ENCODE data around the gene PARVG.

PARVG gene

DNA sequence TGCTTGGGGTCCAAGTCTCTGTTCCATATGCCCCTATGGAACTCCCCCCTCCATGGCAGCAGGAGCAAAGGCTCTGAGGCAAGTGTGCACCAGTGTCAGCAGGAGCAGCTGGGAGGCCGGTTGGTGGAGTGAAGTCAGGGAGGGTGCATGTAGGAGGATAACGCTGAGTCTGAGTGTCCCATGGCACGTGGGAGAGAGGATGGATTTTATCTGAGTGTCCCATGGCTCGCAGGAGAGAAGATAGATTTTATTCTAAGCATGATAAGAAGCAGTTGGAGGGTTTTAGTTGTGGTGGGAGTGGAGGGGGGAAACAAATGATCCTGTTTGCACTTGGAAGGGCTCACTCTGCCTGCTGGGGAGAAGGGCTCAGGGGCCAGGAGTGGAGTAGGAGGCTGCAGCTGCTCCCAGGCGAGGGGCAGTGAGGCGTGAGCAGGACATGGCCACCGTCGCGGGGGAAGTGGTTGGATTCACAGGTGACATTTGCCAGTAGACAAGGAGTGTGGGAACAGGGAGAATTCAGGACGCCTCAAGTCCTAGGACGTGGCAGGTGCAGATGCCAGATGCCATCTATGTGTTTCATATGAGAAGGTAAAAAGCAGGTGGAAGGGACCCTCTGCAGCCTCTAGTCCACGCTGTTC, 33.6 kb upstream of the PARVG start:
- TF ChIP-seq, protein P1, sequence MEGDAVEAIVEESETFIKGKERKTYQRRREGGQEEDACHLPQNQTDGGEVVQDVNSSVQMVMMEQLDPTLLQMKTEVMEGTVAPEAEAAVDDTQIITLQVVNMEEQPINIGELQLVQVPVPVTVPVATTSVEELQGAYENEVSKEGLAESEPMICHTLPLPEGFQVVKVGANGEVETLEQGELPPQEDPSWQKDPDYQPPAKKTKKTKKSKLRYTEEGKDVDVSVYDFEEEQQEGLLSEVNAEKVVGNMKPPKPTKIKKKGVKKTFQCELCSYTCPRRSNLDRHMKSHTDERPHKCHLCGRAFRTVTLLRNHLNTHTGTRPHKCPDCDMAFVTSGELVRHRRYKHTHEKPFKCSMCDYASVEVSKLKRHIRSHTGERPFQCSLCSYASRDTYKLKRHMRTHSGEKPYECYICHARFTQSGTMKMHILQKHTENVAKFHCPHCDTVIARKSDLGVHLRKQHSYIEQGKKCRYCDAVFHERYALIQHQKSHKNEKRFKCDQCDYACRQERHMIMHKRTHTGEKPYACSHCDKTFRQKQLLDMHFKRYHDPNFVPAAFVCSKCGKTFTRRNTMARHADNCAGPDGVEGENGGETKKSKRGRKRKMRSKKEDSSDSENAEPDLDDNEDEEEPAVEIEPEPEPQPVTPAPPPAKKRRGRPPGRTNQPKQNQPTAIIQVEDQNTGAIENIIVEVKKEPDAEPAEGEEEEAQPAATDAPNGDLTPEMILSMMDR (IDR thresholded peaks at IDR 0.05; ENCODE audit: low read depth, low read length), result no peak
- TF ChIP-seq POLR2A (IDR thresholded peaks at IDR 0.05; ENCODE audit: extremely low read depth, insufficient read length) (no peak), MYC (IDR thresholded peaks at IDR 0.05; ENCODE audit: low read depth, low read length) (no peak)
- TF ChIP-seq, protein P2, sequence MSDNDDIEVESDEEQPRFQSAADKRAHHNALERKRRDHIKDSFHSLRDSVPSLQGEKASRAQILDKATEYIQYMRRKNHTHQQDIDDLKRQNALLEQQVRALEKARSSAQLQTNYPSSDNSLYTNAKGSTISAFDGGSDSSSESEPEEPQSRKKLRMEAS (IDR thresholded peaks at IDR 0.05; ENCODE audit: low read depth, low read length), result no peak
- DNase-seq (ENCODE audit: low read depth), result no peak
- H3K4me3 ChIP-seq (ENCODE audit: low read depth, low read length), result no peak overlapping the region

DNA sequence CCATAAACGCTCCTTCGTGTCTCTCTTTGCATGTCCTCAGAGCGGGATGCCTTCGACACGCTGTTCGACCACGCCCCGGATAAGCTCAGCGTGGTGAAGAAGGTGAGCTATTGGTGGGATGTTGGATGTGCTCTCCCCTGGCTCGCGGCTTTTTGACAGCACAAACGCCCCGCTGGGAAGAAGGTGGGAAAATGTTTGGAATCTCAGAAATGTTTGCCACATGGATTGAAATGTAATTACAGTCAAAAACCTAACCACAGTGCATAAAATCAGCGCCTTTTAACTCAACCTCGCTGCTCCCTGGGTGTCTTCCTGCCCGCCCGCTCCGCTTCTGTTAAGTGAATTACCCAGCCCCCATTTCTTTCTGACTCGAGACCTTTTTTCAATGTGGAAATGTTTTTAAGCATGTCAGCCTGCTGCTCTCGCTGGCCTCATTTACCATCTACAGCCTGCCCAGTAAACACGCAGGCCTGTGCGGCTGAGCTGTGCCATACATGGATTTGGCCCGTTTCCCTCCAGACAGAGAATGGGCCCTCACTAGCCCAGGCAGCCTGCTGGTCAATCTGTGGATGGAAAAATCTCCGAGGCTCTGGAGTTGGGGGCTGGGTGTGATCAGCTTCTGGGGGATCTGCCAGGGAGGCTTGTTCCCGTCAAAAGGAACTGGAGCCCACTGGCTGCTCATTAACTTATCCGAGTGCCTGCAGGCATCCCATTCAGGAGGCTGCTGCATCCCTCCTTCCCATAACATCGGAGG, 32.7 kb upstream of the PARVG start:
- TF ChIP-seq, protein P2 (IDR thresholded peaks at IDR 0.05; ENCODE audit: low read depth, low read length), result no peak
- TF ChIP-seq POLR2A (IDR thresholded peaks at IDR 0.05; ENCODE audit: extremely low read depth, insufficient read length) (no peak), MYC (IDR thresholded peaks at IDR 0.05; ENCODE audit: low read depth, low read length) (no peak)
- TF ChIP-seq, protein P1 (IDR thresholded peaks at IDR 0.05; ENCODE audit: low read depth, low read length), result no peak
- DNase-seq (ENCODE audit: low read depth), result no peak
- no peak overlapping the region for H3K4me3 ChIP-seq (ENCODE audit: low read depth, low read length)

DNA sequence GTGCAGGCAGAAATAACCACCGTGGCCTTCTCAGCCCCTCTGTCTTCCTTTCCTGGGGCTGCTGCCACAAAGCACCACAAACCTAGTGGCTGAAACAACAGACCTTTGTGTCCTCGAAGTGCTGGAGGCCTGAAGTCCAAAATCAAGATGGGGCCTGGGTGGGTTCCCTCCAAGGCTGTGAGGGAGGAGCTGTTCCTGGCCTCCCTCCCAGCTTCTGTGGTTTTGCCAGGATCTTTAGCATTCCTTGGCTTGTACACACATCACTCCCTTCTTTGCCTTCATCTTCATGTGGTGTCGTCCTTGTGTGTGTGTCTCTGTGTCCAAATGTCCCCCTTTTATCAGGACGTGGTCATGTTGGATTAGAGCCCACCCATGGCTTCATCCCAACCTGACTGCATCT, 29.0 kb upstream of the PARVG start:
- TF ChIP-seq, protein P2 (IDR thresholded peaks at IDR 0.05; ENCODE audit: low read depth, low read length), result no peak
- no peak for TF ChIP-seq MYC (IDR thresholded peaks at IDR 0.05; ENCODE audit: low read depth, low read length)
- TF ChIP-seq, protein P1 (IDR thresholded peaks at IDR 0.05; ENCODE audit: low read depth, low read length), result no peak
- TF ChIP-seq POLR2A (IDR thresholded peaks at IDR 0.05; ENCODE audit: extremely low read depth, insufficient read length), result no peak
- no peak for DNase-seq (ENCODE audit: low read depth)
- no peak overlapping the region for H3K4me3 ChIP-seq (ENCODE audit: low read depth, low read length)

DNA sequence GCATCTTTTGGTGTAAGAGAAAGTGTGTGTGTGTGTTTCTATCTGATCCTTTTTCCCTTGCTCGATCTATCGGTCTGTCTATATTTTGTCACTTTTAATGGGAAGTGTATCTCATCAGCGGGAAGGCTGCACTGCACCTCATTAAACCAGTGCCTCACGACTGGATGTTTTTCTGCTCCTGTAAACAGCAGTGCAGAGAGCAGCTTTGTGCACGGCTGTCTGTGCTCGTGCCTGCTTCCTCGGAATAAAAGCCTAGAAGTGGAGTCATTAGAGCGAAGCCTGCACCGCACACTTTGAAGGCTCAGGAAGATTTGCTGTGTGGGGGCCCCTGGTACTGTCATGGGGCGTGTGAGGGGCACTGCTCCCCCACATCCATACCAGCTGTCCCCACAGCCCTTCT, 27.0 kb upstream of the PARVG start:
- TF ChIP-seq MYC (IDR thresholded peaks at IDR 0.05; ENCODE audit: low read depth, low read length) (no peak), POLR2A (IDR thresholded peaks at IDR 0.05; ENCODE audit: extremely low read depth, insufficient read length) (no peak)
- TF ChIP-seq, protein P2 (IDR thresholded peaks at IDR 0.05; ENCODE audit: low read depth, low read length), result no peak
- TF ChIP-seq, protein P1 (IDR thresholded peaks at IDR 0.05; ENCODE audit: low read depth, low read length), result no peak
- no peak overlapping the region for H3K4me3 ChIP-seq (ENCODE audit: low read depth, low read length)
- DNase-seq (ENCODE audit: low read depth), result no peak

DNA sequence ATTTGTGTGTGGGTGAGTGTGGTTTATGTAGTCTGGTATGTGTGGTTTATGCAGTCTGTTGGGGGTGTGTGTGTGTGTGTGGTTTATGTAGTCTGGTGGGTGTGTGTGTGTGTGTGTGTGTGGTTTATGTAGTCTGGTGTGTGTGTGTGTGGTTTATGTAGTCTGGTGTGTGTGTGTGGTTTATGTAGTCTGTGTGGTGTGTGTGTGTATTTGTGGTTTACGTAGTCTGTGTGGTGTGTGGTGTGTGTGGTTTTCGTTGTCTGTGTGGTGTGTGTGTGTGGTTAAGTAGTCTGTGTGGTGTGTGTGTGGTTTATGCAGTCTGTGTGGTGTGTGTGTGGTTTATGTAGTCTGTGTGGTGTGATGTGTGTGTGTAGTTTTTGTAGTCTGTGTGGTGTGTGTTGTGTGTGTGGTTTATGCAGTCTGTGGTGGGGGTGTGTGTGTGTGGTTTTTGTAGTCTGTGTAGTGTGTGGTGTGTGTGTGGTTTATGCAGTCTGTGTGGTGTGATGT, 26.2 kb upstream of the PARVG start:
- peak; percentile 55 for DNase-seq (ENCODE audit: low read depth)
- no peak overlapping the region for H3K4me3 ChIP-seq (ENCODE audit: low read depth, low read length)
- no peak for TF ChIP-seq POLR2A (IDR thresholded peaks at IDR 0.05; ENCODE audit: extremely low read depth, insufficient read length)
- TF ChIP-seq MYC (IDR thresholded peaks at IDR 0.05; ENCODE audit: low read depth, low read length), result no peak
- TF ChIP-seq, protein P2 (IDR thresholded peaks at IDR 0.05; ENCODE audit: low read depth, low read length), result no peak
- TF ChIP-seq, protein P1 (IDR thresholded peaks at IDR 0.05; ENCODE audit: low read depth, low read length), result no peak

Measured in NB4 (cell line).